ENCODE data around the gene SFXN5.

The SFXN5 gene

DNA sequence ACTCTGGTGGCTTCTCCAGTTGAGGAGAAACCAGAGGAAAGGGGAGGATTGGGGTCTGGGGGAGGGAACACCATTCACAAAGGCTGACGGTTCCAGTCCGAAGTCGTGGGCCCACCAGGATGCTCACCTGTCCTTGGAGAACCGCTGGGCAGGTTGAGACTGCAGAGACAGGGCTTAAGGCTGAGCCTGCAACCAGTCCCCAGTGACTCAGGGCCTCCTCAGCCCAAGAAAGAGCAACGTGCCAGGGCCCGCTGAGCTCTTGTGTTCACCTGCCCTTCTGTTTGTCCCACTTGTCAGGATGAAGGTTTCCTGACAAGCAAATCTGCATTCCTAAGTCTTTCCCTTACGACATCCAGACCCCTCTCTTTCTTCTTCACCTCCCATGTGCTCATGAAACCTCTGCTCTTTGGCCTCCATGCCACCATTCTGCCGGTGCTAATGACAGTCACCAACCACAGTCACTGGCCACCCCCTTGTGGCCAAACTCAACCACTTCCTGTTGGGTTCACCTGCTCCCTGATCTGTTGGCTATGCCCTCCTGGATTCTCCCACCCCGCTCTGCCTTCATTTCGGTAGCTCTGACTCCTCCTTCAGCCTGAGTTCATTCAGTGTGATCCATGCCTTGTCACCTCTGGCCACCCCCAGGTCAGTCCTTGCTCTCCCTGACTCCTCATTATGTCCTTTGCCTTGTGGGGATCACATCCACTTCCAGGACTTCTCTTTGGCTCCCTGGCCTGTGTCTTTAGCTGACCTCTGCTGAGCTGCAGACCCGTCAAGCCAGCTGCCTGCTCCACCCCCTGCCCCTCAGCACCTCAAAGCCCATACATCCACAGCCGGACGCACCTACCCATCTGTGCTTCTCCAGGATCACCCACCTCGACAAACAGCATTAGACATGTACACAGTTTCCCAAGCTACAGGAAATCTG is 136.6 kb downstream of the SFXN5 start:
- DNase-seq: no peak

DNA sequence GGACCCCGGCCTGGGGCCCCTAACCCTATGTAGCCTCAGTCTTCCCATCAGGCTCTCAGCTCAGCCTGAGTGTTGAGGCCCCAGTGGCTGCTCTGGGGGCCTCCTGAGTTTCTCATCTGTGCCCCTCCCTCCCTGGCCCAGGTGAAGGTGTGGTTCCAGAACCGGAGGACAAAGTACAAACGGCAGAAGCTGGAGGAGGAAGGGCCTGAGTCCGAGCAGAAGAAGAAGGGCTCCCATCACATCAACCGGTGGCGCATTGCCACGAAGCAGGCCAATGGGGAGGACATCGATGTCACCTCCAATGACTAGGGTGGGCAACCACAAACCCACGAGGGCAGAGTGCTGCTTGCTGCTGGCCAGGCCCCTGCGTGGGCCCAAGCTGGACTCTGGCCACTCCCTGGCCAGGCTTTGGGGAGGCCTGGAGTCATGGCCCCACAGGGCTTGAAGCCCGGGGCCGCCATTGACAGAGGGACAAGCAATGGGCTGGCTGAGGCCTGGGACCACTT is 137.8 kb downstream of the SFXN5 start:
- DNase-seq: no peak

DNA sequence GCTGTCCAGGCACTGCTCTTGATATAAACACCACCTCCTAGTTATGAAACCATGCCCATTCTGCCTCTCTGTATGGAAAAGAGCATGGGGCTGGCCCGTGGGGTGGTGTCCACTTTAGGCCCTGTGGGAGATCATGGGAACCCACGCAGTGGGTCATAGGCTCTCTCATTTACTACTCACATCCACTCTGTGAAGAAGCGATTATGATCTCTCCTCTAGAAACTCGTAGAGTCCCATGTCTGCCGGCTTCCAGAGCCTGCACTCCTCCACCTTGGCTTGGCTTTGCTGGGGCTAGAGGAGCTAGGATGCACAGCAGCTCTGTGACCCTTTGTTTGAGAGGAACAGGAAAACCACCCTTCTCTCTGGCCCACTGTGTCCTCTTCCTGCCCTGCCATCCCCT is 138.3 kb downstream of the SFXN5 start:
- no peak for DNase-seq

DNA sequence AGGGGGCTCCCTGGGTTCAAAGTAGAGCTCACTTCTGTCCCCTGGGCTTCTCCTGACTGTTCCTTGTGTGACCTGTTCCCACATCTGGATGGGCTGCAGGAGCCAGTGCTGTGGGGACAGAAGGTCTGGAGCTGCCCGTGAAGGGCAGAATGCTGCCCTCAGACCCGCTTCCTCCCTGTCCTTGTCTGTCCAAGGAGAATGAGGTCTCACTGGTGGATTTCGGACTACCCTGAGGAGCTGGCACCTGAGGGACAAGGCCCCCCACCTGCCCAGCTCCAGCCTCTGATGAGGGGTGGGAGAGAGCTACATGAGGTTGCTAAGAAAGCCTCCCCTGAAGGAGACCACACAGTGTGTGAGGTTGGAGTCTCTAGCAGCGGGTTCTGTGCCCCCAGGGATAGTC is 138.7 kb downstream of the SFXN5 start:
- DNase-seq: no peak

DNA sequence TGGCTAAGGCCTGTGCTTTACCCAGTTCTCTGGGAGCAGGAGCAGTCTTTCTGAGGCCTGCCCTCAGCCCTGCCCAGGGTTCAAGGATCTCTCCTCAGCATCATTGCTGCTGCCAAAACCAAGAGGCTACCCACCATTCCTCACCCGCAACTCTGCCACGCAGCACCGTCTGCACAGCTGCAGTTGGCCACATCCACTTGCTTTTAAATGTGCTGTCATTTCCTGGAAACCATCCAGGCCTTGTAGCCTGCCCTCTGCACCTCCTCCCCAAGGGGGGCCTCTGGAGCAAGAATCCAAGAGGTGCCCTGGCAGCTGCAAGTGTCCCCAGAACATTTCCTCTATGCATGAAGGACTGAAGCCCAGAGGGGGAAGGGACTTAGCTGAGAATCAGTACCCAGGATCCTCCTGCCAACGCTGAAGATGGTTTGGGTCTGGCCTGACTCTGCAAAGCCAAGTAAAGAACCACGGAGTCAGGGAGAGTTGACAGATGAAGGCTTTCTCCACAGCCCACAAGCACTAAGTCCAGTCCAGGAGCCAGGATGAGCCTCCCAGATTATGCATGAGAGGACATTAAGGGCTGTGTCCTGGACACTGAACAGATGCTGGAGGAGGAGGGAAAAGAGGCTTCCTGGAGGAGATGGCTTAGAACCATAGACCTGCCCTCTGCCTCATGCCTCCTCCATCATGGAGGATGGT is 139.3 kb downstream of the SFXN5 start:
- DNase-seq: no peak

DNA sequence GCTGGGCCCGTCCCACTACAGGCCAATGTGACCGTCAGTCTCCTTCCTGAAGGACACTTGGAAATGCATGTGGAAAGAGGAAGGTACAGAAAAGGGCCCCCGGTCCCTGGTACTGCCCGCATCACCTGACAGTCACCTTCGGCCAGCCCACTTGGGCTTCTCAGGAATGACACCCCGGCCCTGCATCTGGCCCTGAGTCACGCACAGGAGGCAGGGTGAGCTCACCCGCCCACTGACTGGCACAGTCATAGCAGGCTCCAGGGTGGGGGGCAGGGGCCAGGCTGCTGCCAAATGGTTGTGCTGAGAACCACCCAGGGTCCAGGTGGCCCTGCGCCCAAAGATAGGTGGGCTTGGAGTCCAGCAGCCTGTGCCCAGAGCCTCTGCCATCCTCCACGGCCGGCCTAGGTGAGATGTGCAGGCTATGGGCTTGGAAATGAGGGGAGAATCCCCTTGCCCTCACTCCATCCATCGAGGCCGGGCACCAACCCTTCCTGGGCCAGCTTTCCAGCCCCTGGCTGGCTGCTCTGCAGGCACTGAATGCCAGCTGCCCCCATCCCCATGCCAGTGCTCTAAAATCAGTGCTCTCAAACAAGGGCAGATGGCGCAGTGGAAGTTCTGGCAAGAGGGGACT is 140.1 kb downstream of the SFXN5 start:
- DNase-seq: no peak

DNA sequence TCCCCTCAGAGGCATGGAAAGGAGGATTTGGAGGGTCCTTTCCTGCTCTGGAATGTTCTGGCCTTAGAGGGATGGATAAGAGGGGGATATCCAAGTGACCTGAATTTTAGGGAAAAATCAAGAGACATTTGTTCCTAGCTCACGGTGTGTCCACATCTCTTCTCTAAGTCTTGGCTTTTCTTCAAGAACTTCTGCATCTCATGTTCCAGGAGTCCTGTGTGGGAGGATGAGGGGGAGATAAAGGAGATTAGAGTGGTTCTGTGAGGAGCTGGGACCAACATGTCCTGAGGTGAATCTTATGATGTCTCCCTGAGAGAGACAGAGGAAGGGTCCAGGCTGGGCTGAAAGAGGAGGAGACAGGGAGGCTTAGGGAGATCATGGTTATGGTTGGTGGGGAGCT is 142.5 kb downstream of the SFXN5 start:
- DNase-seq: no peak

DNA sequence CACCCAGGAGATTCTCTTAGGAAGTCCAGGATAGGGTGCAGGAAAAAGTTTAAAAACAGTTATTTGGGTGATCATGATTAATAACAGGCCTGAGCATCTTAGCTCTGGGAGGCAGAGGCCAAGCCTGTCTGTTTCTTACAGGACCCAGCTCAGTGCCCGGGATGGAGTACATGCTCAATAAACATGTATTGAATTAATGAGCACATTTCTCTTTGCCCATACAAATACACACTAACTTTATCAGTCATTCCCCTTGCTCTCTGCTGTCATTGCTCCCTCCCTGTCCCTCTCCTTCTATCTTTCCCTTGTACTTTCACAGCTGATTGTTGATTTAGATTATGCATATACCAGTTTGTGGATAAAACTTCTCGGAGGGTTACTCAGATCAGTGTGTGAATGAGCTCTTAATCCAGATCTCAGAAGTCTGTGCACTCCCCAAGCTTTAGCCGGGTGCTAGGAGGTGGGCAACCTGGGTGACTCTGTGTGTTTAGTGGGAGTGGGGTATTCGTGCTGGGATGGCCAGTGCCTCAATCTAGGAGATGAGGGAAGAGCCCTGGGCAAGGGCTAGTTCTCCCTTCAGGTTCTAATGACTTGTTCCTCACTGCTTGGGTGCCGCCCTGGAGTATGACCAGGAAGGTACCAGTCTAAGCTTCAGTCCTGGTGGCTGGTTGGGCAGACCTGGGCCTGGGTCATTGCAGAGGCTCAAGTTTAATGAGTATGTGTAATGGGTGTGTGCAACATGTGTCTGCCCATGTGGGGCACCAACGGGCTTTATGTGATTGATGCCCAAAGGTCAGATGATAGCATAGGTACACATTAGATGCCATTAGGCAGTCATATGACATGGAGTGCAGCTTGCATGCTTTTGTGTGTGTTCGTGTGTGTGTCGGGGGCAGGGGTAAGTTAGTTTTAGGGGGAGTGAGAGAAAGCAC is 143.6 kb downstream of the SFXN5 start:
- DNase-seq: no peak

DNA sequence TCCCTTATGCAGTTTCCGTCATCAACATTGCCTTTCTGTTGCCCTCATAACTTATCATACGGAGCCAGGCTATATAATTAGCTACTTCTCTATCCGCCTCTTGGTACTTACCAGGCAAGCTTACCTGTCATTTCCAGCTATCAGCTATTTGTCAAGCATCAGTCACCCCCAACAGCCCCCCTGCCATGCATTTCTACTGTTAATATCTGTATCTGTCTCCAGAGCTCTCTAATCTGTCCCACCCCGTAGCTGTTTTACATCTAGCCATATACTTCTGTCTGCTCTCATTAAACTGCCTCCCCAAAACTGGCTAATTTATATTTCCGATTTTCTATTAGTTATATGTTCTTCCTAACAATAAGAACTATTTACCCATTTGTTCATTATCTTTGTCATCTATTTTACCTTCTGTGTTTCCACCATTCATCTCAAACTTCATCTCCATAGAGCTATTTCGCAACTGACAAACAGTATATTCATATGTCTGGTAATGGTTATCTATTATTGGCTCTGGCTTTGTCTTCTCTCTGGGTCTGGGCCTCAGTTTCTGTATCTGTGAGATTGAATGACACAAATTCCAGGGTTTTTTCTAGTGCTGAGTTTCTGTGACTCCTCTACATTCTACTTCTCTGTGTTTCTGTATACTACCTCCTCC is 144.6 kb downstream of the SFXN5 start:
- DNase-seq: no peak

DNA sequence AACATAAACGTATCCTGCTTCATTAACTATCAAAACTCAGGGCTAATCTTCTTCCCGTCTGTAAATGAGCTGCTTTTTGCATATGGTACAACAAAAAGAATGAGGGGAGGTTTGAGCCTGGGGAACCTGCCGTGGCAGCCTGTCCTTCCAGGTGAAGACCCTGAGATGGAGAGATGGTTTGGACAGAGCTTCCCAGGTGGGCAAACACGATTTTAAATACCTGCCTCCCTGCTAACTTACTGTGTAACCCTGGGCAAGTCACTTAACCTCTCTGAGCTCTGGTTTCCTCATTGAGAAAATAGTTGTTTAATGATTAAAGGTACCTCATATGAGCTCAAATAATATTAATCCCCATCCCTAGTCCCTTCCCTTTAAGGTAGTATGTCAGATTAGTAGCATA is 145.1 kb downstream of the SFXN5 start:
- no peak for DNase-seq

DNA sequence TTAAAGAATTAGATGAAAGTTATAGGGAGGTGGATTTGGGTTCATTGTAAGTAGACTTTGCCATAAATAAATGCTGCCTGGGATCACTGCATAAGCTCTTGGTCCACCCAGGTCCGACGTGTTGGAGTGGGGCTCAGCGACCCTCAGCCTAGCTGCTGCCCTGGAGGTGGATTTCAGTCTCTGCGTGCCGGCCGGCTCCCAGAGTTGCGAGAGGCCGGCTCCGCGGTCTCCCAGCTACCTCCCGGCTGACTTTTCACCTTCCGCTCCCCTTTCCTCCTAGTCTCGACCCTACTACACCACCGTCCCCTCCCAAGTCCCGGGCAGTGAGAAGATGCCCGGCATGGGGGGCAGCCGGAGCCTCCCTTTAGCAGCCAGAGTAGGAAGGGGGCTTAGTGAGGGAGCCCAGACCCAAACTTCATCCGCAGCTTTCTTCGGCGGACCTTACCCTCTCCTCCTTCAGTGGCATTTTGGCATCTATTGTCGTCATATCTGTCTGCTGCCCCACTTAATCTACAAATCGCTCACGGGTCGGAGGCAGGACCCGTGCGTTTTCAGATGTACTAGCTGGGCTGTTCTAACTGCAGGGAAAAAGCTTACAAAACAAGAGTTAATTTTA is 146.1 kb downstream of the SFXN5 start:
- no peak for DNase-seq

DNA sequence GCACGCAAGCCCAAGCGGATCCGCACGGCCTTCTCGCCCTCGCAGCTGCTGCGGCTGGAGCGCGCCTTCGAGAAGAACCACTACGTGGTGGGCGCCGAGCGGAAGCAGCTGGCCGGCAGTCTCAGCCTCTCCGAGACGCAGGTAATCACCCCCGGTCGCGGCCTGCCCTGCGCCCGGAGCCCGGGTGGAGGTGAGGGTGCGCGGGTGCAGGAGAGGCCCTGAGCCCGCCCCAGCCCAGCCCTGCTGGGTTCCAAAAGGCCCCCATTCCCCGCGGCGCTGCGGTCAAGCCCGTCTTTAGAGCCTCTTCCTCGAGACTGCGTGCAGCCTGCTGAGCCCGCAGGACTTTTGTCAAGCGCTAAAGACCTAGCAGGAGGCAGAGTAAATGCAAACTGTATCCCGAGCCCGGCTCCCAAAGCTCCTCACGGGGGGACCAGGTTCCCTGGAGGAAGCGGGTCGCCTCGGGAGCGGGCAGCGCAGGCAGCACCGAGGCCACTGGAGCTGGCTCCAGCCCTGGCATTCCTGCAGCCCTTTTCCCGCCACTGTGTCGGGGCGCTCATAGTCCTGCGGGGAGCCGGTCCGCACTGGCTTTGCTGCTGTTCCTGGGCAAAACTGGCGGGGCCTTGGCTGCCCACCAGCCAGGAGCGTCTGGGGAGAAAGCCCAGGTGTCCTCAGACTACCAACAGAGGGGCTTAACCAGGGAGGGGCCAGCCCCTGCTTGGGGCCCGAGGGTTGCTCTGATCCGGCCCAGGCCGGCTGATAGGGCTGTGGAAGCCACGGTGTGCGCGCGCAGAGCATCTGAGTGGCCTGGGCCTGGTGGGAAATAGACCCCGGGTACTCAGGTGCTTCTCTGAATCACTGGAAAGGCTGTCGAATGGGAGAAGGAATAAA is 146.9 kb downstream of the SFXN5 start:
- peak; percentile 15 for DNase-seq

DNA sequence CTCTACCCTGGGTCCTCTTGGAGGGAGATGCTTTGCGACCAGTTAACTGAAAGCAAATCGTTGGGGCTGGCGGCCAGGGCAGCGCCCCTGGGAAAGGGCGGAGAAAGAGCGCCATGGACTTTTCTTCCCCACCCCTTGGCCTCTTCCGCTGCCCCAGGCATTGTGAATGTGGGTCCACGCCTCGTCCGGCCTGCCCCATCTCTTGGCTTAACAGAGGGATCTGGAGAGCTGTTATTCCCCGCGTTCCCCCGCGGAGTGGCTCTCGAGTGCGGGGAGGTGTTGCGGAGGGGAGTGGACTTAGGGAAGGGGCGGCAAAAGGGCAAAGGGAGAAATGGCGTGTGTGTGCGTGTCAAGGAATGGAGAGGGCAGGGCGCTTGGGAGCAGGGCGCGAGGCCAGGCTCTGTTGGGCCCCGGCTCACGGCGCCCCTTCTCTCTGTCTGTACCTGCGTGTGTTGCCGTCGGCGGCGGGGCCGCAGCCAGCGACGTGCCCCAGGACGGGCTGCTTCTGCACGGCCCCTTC is 147.6 kb downstream of the SFXN5 start:
- DNase-seq: no peak

DNA sequence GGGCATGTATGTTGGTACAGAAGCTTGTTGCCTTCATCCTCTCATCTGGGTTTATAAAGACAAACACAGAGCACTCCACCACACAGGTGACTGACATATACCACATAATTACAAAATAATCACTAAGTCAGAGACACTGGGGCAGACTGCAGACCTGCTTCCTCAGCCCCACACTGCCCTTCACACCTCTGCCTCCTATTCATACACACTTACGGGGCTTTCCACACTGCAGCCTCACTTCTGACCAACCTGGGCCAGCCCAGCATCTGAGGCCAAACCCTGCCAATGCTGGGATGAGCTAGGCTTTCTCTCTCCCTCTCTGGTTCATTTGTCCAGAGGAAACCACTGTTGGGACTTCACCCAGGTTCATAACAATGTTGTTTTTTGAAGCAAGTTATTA is 149.7 kb downstream of the SFXN5 start:
- no peak for DNase-seq

DNA sequence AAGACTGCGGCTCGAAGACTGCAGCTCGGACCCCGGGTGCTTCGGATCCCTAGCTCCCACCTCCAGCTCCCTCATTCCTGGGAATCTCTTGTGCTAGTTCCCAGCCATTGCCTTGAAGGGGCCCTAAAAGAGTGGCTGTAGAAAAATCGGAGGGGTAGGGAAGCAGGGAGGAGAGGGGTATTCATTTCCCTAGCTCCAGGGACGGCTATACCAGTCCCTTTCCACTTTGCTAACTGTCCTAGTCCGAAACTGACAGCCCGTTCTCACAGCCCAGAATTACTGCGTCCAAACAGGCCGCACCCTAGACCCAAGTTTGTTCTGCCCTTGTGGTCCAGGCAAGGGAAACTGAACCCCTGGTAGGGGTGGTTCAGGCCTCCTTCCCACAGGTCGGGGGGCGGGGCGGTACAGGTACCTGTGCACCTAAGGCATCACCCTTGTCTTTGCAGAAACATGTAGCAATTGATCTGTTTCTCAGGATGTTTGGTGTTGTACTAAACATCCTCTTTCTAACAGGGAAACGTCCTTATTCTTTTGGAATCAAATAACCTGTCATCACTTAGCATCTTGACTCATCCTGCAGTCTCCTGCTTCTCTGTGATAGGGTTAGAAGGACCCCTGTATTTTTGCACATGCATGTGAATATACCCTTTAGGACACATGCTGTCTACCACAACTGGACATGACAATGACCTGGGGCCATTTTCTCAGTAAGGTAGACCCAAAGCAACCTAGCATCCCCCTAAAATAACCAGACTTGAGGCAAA is 150.2 kb downstream of the SFXN5 start:
- no peak for DNase-seq

DNA sequence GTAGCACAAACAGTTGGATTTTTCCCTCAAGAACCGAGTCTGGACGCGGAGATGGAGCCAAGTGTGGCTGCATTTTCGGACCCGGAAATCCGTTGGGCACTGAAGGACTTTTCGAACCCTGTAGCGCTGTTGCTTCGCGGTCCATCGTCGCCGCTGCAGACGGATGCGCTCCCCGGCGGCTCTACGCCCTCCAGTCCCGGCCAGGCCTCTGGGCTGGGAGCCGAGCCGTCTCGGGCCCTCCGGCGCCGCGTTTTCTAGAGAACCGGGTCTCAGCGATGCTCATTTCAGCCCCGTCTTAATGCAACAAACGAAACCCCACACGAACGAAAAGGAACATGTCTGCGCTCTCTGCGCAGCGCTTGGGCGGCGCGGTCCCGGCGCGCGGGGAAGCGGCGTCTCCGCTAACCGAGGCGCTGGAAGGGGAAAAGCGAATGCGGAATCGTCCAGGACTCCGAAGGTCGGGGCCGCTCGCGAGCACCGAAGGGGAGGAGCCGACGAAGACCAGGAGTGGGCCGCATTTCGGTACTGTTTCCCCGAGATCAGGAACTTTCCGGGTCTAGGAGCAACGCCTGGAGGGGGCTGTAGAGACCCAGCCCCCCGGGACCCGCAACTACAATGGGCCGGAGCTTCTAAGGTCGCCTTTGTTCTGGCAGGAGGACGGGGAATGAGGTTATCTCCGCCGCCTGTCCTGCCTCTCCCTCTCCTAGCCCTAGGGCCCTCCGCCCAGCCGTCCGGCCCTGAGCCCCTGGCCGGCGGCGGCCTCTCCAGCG is 151.0 kb downstream of the SFXN5 start:
- peak; percentile 50 for DNase-seq

DNA sequence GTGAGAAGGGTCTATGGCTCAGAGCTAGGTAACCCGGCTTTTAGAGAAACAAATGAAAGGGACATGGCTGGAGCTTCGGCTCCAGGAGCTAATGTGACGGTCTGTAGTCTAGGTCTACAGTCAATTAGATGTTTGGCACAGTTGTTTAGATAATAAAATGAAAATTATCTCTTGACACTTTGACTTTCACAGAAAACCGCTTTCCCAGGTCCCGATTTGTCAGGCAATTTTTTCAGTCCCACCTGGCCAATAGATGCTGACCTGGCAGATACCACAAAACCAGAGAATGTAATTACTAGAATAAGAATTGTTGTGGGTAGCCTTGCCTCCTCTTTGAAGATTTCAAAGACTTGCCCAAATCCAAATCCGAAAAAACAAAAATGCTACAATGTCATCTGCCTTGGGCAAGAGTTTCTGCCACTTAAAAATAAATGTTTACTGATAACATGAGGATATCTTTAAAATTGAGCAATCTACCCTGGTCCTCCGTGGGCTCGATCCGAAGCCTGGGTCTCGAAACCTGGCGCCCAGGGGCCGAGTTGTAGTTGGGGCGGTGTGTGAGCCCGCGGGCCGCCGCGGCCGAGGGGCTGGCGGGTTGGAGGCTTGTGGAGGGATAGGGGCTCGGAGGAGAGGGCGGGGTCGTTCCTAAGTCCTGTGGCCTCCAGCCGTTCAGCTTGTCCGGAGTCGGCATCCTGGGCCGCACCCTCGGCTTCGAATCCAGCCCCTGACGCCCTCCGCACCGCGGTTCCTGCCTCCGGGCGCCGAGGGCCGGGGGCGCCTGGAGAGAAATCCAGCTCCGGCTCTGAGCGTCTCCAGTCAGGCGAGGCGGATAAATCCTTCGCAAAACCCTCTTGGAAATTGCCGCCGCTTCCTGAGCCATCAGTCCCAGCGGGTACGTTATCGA is 151.8 kb downstream of the SFXN5 start:
- peak; percentile 49 for DNase-seq
